ENCODE data around the gene CCL27. TPM values are rescaled to one million over a fixed set of nuclear protein-coding genes. Genes with fewer than 3 reads are reported as not detected.
A peak's percentile ranks its signal among the peaks of the same experiment; 100 is the strongest.

CCL27 gene
- total RNA-seq, 1 experiment from 2014 or later = not detected

DNA sequence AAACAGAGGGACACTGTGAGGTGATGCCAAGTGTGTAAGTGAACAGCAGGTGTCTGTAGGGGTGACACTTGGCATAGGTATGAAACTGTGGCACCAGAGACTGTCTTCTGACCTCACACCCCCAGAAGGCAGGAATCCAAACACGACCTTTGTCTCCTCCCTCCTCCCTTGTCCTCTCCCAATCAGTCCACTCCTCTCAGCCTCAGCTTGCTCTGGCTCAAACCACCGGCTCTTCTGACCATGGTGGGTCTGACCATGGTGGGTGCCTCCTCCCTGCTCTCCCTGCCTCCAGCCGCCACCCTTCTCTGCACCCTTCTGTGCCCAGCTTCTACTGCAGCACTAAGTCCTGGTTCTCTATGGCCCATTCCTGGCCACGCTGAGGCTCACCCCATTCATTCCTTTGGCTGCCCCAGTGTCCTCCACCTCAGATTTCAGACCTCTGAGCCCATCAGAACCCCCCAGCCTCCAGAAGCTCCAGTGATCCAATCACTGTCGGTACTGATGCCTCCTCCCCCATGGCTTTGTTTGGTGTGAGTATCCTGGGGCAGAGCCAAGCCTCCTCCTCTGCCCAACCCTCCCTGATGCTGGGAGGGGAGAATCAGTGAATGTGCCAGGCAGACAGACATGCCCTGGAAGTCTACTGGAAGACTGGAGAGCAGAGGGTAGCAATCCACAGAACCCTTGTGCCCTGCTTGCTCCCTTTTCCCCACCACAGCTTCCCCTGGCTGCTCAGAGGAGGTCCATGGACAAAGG lies 31.9 kb downstream of the CCL27 start:
- no TSS peak for BruUV-seq (replicated peaks)
- Mint-ChIP-seq H3K27ac (ENCODE audit: low read depth, unreplicated experiment) (no peak overlapping the region), H3K9me3 (ENCODE audit: unreplicated experiment) (no peaks in the 10 kb centered on the region), H3K4me1 (ENCODE audit: insufficient read depth, unreplicated experiment) (peaks cover 30% of the 10 kb centered on the region), H3K36me3 (ENCODE audit: insufficient read depth, unreplicated experiment) (peaks cover 16% of the 10 kb centered on the region), H3K27me3 (ENCODE audit: insufficient read depth, unreplicated experiment) (peaks cover 54% of the 10 kb centered on the region), H3K4me3 (ENCODE audit: unreplicated experiment) (no peak overlapping the region)
- CTCF ChIA-PET = interaction anchor here (1.1 to 1.4 kb wide), 2 partner anchors 13 to 17 kb away, joined by 3 to 5 read pairs; no protein-coding TSS in a partner anchor
- TF ChIP-seq, protein P1, sequence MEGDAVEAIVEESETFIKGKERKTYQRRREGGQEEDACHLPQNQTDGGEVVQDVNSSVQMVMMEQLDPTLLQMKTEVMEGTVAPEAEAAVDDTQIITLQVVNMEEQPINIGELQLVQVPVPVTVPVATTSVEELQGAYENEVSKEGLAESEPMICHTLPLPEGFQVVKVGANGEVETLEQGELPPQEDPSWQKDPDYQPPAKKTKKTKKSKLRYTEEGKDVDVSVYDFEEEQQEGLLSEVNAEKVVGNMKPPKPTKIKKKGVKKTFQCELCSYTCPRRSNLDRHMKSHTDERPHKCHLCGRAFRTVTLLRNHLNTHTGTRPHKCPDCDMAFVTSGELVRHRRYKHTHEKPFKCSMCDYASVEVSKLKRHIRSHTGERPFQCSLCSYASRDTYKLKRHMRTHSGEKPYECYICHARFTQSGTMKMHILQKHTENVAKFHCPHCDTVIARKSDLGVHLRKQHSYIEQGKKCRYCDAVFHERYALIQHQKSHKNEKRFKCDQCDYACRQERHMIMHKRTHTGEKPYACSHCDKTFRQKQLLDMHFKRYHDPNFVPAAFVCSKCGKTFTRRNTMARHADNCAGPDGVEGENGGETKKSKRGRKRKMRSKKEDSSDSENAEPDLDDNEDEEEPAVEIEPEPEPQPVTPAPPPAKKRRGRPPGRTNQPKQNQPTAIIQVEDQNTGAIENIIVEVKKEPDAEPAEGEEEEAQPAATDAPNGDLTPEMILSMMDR (IDR thresholded peaks at IDR 0.05; ENCODE audit: unreplicated experiment) = no peak
- intact Hi-C loops (cut with micrococcal nuclease) = no loop called here
- DNase-seq (ENCODE audit: unreplicated experiment) = peak; percentile 16
- POLR2A ChIA-PET = interaction anchor here (1.1 to 3.9 kb wide), 2 partner anchors 10 to 16 kb away, joined by 3 to 19 read pairs; partner anchors contain the start of gene DCTN3

DNA sequence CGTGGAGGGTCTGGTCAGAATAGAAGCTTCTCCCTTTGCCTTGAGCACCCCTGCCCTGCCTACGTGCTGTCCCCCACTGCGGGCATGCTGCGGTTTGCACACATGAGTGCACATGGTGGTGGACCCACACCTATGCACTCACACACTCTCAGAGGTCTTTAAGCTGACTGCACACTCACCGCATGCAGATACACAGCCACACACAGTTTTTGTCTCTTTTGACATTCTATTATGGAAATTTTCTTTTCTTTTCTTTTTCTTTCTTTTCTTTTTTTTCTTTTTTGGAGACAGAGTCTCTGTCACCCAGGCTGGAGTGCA lies 33.0 kb downstream of the CCL27 start:
- Mint-ChIP-seq H3K9me3 (ENCODE audit: unreplicated experiment) (no peaks in the 10 kb centered on the region), H3K4me3 (ENCODE audit: unreplicated experiment) (peak overlapping the region; percentile 38), H3K4me1 (ENCODE audit: insufficient read depth, unreplicated experiment) (peaks cover 26% of the 10 kb centered on the region), H3K27ac (ENCODE audit: low read depth, unreplicated experiment) (no peak overlapping the region), H3K36me3 (ENCODE audit: insufficient read depth, unreplicated experiment) (peaks cover 6% of the 10 kb centered on the region), H3K27me3 (ENCODE audit: insufficient read depth, unreplicated experiment) (peaks cover 56% of the 10 kb centered on the region)
- POLR2A ChIA-PET = interaction anchor here (3.9 kb wide), 1 partner anchor 9 kb away, joined by 19 read pairs; the partner anchor contains the start of gene DCTN3
- intact Hi-C loops (cut with micrococcal nuclease) = no loop called here
- DNase-seq (ENCODE audit: unreplicated experiment) = no peak
- CTCF ChIA-PET = interaction anchor here (0.8 to 1.5 kb wide), 3 partner anchors 73 to 270 kb away, joined by 3 to 4 read pairs (median 3); no protein-coding TSS in a partner anchor
- TF ChIP-seq, protein P1 (IDR thresholded peaks at IDR 0.05; ENCODE audit: unreplicated experiment) = no peak
- BruUV-seq (replicated peaks) = no TSS peak

DNA sequence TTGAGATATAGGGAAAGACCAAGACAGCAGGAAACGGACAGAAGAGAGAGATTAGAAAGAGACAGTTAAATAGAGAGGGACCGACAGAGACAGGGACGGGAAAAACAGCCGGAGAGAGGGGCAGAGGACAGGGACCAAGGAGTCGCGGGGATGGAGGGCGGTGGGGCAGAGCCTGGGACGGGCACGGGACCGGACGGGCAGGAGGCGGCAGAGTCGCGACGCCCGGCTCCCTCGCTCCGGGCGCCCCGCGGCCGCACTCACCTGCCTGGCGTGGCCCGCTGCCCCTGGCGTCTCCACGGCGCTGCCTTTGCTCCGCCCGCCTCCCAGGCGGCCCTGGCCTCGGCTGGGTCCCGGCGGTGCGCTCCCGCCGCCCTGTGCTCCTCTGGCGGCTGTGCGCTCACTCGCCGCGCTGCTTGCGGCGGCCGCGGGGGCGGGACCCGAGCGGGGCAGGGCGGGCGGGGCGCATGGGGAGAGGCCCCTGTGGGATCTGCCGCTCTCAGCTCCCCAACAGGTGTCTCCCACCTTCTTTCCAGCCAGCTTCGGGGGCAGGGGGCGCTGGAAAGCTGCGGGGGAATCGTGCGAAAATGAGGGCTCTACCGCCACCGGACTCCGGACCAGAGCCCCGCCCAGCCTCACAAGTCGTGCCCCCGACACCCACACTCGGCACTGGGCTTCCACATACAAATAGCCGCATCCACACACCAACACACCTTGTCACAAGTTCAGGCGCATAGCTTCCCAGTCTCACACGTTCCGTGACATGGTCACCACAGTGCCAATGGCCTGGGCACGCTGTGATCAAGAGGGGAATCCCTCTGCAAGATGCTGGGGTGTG lies 33.6 kb downstream of the CCL27 start, which contains the start of gene ARID3C:
Gene ARID3C (minus strand): TSS at position 411 of the 835 bp plus-strand sequence. CDS start 1,052 bp downstream, outside the sequence.
- Mint-ChIP-seq H3K9me3 (ENCODE audit: unreplicated experiment) (no peaks in the 10 kb centered on the region), H3K36me3 (ENCODE audit: insufficient read depth, unreplicated experiment) (no peaks in the 10 kb centered on the region), H3K27ac (ENCODE audit: low read depth, unreplicated experiment) (peak within 1 kb of the TSS; percentile 2), H3K27me3 (ENCODE audit: insufficient read depth, unreplicated experiment) (peaks cover 56% of the 10 kb centered on the region), H3K4me1 (ENCODE audit: insufficient read depth, unreplicated experiment) (peaks cover 22% of the 10 kb centered on the region), H3K4me3 (ENCODE audit: unreplicated experiment) (peak within 1 kb of the TSS; percentile 66)
- intact Hi-C loops (cut with micrococcal nuclease) = no loop called here
- no TSS peak for BruUV-seq (replicated peaks)
- no peak for DNase-seq (ENCODE audit: unreplicated experiment)
- CTCF ChIA-PET = interaction anchor here (0.8 to 1.5 kb wide), 3 partner anchors 74 to 271 kb away, joined by 3 to 4 read pairs (median 3); no protein-coding TSS in a partner anchor
- POLR2A ChIA-PET = interaction anchor here (3.9 kb wide), 1 partner anchor 8 kb away, joined by 19 read pairs; the partner anchor contains the start of gene DCTN3
- TF ChIP-seq, protein P1 (IDR thresholded peaks at IDR 0.05; ENCODE audit: unreplicated experiment) = no peak
